ENCODE measurements around the gene FAM171A1.

DNA sequence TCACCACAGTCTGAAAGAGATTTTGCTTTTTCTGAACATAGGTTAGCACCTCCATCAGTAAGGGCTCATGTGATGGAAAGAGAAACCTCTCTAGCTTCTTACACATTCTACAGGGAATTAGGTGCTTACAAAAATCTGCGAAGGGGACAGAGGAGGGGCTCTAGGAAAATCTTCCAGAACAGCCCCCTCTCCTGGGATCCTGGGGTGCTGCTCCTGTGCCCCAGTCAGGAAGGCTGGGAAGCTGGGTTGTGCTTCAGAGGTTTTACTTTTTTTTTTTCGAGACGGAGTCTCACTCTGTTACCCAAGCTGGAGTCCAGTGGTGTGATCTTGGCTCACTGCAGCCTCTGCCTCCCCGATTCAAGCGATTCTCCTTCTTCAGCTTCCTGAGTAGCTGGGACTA, 7.5 kb upstream of the FAM171A1 start:
- TF ChIP-seq, protein P1, sequence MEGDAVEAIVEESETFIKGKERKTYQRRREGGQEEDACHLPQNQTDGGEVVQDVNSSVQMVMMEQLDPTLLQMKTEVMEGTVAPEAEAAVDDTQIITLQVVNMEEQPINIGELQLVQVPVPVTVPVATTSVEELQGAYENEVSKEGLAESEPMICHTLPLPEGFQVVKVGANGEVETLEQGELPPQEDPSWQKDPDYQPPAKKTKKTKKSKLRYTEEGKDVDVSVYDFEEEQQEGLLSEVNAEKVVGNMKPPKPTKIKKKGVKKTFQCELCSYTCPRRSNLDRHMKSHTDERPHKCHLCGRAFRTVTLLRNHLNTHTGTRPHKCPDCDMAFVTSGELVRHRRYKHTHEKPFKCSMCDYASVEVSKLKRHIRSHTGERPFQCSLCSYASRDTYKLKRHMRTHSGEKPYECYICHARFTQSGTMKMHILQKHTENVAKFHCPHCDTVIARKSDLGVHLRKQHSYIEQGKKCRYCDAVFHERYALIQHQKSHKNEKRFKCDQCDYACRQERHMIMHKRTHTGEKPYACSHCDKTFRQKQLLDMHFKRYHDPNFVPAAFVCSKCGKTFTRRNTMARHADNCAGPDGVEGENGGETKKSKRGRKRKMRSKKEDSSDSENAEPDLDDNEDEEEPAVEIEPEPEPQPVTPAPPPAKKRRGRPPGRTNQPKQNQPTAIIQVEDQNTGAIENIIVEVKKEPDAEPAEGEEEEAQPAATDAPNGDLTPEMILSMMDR (conservative IDR thresholded peaks at IDR 0.05; ENCODE audit: low read depth, low read length) = 0 out of 2 replicates have a peak, but pooled peaks have one; percentile 20
- no peak for TF ChIP-seq EZH2 (IDR thresholded peaks at IDR 0.05; ENCODE audit: borderline replicate concordance, low read depth, low read length, poor library complexity, severe bottlenecking)
